ENCODE results near the gene CDYL.

GRCh38 chr6:4956625-4957024 is 180.4 kb downstream of the CDYL start:
- no peak for TF ChIP-seq CTCF (conservative IDR thresholded peaks at IDR 0.05)
- TF ChIP-seq EZH2 (IDR thresholded peaks at IDR 0.05; ENCODE audit: low read depth), result no peak

All from PC-9 (cell line).